NCI-H2196 treated with DMSO at 0.1 percent for 48 hours (cell line): ENCODE measurements around the gene DNPH1.

Experiments
- DNase-seq: peaks from one replicate; lab custom pipeline; 2025; ENCODE audit not compliant: unreplicated experiment; lab: John Stamatoyannopoulos, UW

The DNPH1 gene

GRCh38 chr6:43228951-43229802, at the start of gene DNPH1:
Gene DNPH1, minus strand, starts transcription at chr6:43229481. Its CDS starts 25 bp downstream, at chr6:43229456.
- DNase-seq = peak; percentile 55

- DNase-seq = no peak
Observed at GRCh38 chr6:43278524-43279078, 49.3 kb upstream of the DNPH1 start.

GRCh38 chr6:43277643-43278523, 48.6 kb upstream of the DNPH1 start:
- DNase-seq = no peak

- DNase-seq = no peak
Observed at GRCh38 chr6:43277306-43277642, 48.0 kb upstream of the DNPH1 start.

- no peak for DNase-seq
Observed at GRCh38 chr6:43276577-43277305, 47.5 kb upstream of the DNPH1 start.

- DNase-seq = no peak
Observed at GRCh38 chr6:43275801-43276576, 46.7 kb upstream of the DNPH1 start.

- no peak for DNase-seq
Observed at GRCh38 chr6:43274916-43275597, 45.8 kb upstream of the DNPH1 start.

- no peak for DNase-seq
Observed at GRCh38 chr6:43274127-43274915, 45.0 kb upstream of the DNPH1 start.

GRCh38 chr6:43273707-43274106, 44.4 kb upstream of the DNPH1 start:
- no peak for DNase-seq

- DNase-seq = no peak
Observed at GRCh38 chr6:43271944-43272343, 42.7 kb upstream of the DNPH1 start.

GRCh38 chr6:43271103-43271815, 42.0 kb upstream of the DNPH1 start:
- DNase-seq = no peak

- no peak for DNase-seq
Observed at GRCh38 chr6:43269273-43270007, 40.2 kb upstream of the DNPH1 start.

- no peak for DNase-seq
Observed at GRCh38 chr6:43268782-43269272, 39.5 kb upstream of the DNPH1 start.

- DNase-seq = peak; percentile 43
Observed at GRCh38 chr6:43268355-43268700, 39.0 kb upstream of the DNPH1 start.

- peak; percentile 60 for DNase-seq
Observed at GRCh38 chr6:43267619-43268354, 38.5 kb upstream of the DNPH1 start.

GRCh38 chr6:43265564-43265963, 36.3 kb upstream of the DNPH1 start:
- DNase-seq = no peak

GRCh38 chr6:43264599-43265145, 35.4 kb upstream of the DNPH1 start:
- DNase-seq = no peak
